RWPE2 (cell line): Measurements from ENCODE around the gene CLOCK.

Experiments
- ATAC-seq: fragments of 200-7000 bp; cut with Tn5 transposase; 3 replicates; pipeline ENCODE4 v1.9.1; 2021; ENCODE audit warnings: low read depth
- DNase-seq: peaks from one replicate; pipeline ENCODE4 v3.0.0-alpha.2; 2020; ENCODE audit warnings: low spot score
- H3K27ac ChIP-seq: fragments of 450-650 bp; 2 replicates; pipeline ENCODE4 v1.5.1; 2017; ENCODE audit warnings: mild to moderate bottlenecking; ENCODE audit not compliant: poor library complexity, severe bottlenecking
- H3K27me3 ChIP-seq: fragments of 250-450 bp; sonication (Bioruptor Pico); 2 replicates; pipeline ENCODE4 v1.5.1; 2021; ENCODE audit warnings: mild to moderate bottlenecking, moderate library complexity; ENCODE audit not compliant: insufficient read depth, poor library complexity, severe bottlenecking
- H3K36me3 ChIP-seq: fragments of 250-450 bp; sonication (Bioruptor Pico); 2 replicates; pipeline ENCODE4 v1.5.1; 2020; ENCODE audit warnings: low read depth, mild to moderate bottlenecking, moderate library complexity
- H3K4me1 ChIP-seq: fragments of 250-450 bp; sonication (Bioruptor Pico); 2 replicates; pipeline ENCODE4 v1.5.1; 2021; ENCODE audit warnings: mild to moderate bottlenecking, moderate library complexity; ENCODE audit not compliant: insufficient read depth, poor library complexity, severe bottlenecking
- H3K4me3 ChIP-seq: fragments of 250-450 bp; sonication (Bioruptor Pico); 2 replicates; pipeline ENCODE4 v1.5.1; 2021; ENCODE audit warnings: mild to moderate bottlenecking, moderate library complexity; ENCODE audit not compliant: severe bottlenecking
- H3K9me3 ChIP-seq: fragments of 250-450 bp; sonication (Bioruptor Pico); 2 replicates; pipeline ENCODE4 v1.5.1; 2021; ENCODE audit warnings: mild to moderate bottlenecking, moderate library complexity; ENCODE audit not compliant: severe bottlenecking
- TF ChIP-seq, protein P1 (sequence below): fragments of 450-650 bp; IDR thresholded peaks from one replicate; pipeline ENCODE4 v1.5.1; 2017; ENCODE audit warnings: mild to moderate bottlenecking, moderate library complexity; ENCODE audit not compliant: poor library complexity, severe bottlenecking

Gene CLOCK

DNA sequence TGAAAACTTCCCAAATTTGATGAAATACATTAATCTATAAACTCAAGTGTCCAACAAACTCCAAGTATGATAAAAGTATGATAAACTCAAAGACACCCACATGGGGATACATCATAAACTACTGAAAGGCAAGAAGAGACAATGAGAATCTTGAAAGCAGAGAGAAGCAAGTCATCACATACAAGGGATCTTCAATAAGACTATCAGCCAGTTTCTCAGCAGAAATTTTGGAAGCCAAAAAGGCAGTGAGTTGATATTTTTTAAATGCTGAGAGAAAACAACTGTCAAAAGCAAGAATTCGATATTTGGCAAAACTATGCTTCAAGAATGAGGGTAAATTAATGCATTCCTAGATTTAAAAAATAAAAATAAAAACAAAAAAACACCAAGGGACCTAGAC is 28.8 kb upstream of the CLOCK start:
- Histone ChIP-seq H3K27me3 (no peaks in the 10 kb centered on the region), H3K4me3 (no peak overlapping the region), H3K9me3 (peaks cover 2% of the 10 kb centered on the region), H3K27ac (no peak overlapping the region), H3K4me1 (peaks cover 4% of the 10 kb centered on the region), H3K36me3 (no peaks in the 10 kb centered on the region)
- no peak for ATAC-seq
- TF ChIP-seq, protein P1, sequence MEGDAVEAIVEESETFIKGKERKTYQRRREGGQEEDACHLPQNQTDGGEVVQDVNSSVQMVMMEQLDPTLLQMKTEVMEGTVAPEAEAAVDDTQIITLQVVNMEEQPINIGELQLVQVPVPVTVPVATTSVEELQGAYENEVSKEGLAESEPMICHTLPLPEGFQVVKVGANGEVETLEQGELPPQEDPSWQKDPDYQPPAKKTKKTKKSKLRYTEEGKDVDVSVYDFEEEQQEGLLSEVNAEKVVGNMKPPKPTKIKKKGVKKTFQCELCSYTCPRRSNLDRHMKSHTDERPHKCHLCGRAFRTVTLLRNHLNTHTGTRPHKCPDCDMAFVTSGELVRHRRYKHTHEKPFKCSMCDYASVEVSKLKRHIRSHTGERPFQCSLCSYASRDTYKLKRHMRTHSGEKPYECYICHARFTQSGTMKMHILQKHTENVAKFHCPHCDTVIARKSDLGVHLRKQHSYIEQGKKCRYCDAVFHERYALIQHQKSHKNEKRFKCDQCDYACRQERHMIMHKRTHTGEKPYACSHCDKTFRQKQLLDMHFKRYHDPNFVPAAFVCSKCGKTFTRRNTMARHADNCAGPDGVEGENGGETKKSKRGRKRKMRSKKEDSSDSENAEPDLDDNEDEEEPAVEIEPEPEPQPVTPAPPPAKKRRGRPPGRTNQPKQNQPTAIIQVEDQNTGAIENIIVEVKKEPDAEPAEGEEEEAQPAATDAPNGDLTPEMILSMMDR: no peak
- no peak for DNase-seq

DNA sequence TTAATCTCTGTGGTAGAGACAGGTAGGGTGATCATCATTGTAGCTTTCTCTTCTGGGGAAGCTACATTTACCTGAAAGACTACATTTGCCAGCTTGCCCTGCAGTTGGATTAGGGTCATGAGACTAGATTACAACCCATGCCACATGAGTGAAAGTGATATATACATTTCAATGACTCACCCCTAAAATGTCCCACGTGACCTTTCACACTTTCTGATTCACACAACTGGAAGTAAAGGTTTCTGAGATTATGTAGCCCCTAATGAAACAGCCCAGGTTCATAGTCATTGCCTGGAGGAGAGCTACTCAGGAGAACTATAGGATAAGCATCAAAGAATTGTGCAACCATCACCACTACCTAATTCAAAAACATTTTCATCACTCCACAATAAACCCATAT is 27.5 kb upstream of the CLOCK start:
- H3K27me3 ChIP-seq: no peaks in the 10 kb centered on the region
- peaks cover 2% of the 10 kb centered on the region for H3K9me3 ChIP-seq
- no peak overlapping the region for H3K27ac ChIP-seq
- DNase-seq (no peak), ATAC-seq (no peak)
- no peak overlapping the region for H3K4me3 ChIP-seq
- TF ChIP-seq, protein P1: no peak
- H3K36me3 ChIP-seq: no peaks in the 10 kb centered on the region
- peaks cover 4% of the 10 kb centered on the region for H3K4me1 ChIP-seq

DNA sequence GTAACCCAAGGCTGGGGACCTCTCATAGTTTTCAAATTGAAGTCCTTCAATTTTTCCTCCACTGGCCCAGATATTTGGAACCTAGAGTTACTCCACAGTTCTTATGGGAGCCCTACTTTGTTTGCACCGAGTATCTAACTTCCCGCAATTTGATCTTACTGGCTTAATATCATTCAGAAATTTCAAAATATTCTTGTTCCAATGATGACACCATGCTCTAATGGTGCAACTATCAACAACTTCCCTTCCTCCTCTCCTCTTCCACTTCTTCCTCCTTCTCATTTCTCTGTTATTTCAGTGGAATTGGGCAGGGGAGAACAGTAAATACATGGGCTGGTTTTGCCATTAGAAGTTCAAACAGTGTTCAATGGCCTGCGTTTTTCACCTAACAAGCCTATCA is 25.1 kb upstream of the CLOCK start:
- Histone ChIP-seq H3K27me3 (no peaks in the 10 kb centered on the region), H3K9me3 (peaks cover 2% of the 10 kb centered on the region), H3K36me3 (no peaks in the 10 kb centered on the region), H3K4me3 (no peak overlapping the region), H3K27ac (no peak overlapping the region), H3K4me1 (no peaks in the 10 kb centered on the region)
- ATAC-seq (no peak), DNase-seq (no peak)
- TF ChIP-seq, protein P1: no peak

DNA sequence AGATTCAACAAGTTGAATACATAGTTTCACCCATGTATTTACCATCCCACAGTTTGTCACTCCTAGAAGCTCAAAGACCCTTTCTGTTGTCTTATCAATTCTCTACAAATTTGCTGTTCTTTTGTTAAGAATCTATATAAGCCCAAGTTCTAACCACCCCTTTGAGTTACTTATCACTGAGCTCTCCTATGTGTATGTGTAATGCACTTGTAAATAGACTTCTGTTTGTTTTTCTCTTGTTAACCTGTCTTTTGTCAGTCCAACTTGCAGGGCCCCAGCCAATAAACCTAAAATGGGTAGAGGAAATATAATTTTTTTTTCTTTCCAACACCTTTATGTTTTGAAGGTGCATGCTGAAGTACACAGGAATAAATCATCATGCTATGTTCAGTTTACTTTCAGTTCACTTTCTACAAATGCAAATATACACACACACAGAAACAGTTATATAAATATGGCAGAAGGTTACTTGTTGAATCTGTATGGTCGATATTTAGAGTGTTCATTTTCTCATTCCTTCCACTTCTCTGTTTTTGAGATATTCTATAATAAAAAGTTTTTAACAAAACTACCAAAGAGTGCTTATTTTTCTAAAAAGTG is 22.3 kb upstream of the CLOCK start:
- no peaks in the 10 kb centered on the region for H3K36me3 ChIP-seq
- TF ChIP-seq, protein P1: no peak
- no peaks in the 10 kb centered on the region for H3K4me1 ChIP-seq
- no peaks in the 10 kb centered on the region for H3K9me3 ChIP-seq
- no peak for ATAC-seq
- no peaks in the 10 kb centered on the region for H3K27me3 ChIP-seq
- H3K27ac ChIP-seq: no peak overlapping the region
- no peak overlapping the region for H3K4me3 ChIP-seq
- no peak for DNase-seq

DNA sequence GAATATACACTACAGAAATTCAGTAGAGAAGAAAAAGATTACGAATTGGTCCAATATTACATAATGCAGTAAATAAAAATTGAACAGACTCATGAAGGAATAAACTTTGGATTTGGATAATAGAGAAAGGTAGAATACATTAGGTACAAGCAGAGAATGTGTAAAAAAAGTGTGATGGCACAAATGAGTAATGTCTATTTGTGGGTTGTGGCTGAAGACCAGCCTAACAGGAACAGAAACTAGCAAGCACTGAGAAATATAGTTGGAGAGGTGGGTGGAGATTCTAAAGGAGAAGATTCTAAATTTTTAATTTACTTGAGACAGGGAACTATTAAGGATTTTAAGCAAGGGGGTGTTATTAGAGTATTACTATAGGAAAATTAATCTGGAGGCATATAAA is 15.2 kb upstream of the CLOCK start:
- TF ChIP-seq, protein P1: no peak
- no peak overlapping the region for H3K27ac ChIP-seq
- DNase-seq (no peak), ATAC-seq (no peak)
- H3K4me1 ChIP-seq: no peaks in the 10 kb centered on the region
- H3K9me3 ChIP-seq: no peaks in the 10 kb centered on the region
- no peaks in the 10 kb centered on the region for H3K36me3 ChIP-seq
- no peak overlapping the region for H3K4me3 ChIP-seq
- H3K27me3 ChIP-seq: no peaks in the 10 kb centered on the region
